ENCODE measurements around the gene CIB4.

The CIB4 gene

DNA sequence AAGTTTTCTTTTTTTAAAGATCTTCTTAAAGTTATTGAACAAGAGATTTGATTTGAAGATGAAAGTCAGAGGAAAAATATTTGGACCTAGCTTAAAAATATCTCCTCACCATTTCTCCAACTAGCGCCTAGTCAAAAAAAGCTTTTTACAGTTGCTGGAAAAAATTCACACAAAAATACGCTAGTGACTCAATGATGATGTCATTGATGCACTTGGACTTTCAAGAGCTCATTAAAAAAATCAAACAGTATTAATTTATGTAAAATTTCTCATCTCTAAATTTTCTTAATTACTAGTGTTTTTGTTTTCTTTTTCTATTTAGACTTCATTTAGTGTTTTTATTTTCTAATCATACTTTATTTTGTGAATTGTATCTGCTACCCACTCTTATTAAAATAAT, 41.8 kb downstream of the CIB4 start:
- H3K4me3 ChIP-seq (ENCODE audit: low read depth, low read length) = no peak overlapping the region
- TF ChIP-seq, protein P1, sequence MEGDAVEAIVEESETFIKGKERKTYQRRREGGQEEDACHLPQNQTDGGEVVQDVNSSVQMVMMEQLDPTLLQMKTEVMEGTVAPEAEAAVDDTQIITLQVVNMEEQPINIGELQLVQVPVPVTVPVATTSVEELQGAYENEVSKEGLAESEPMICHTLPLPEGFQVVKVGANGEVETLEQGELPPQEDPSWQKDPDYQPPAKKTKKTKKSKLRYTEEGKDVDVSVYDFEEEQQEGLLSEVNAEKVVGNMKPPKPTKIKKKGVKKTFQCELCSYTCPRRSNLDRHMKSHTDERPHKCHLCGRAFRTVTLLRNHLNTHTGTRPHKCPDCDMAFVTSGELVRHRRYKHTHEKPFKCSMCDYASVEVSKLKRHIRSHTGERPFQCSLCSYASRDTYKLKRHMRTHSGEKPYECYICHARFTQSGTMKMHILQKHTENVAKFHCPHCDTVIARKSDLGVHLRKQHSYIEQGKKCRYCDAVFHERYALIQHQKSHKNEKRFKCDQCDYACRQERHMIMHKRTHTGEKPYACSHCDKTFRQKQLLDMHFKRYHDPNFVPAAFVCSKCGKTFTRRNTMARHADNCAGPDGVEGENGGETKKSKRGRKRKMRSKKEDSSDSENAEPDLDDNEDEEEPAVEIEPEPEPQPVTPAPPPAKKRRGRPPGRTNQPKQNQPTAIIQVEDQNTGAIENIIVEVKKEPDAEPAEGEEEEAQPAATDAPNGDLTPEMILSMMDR (IDR thresholded peaks at IDR 0.05; ENCODE audit: control insufficient read depth, extremely low read depth, insufficient read depth) = no peak
- DNase-seq (ENCODE audit: low read depth) = no peak

DNA sequence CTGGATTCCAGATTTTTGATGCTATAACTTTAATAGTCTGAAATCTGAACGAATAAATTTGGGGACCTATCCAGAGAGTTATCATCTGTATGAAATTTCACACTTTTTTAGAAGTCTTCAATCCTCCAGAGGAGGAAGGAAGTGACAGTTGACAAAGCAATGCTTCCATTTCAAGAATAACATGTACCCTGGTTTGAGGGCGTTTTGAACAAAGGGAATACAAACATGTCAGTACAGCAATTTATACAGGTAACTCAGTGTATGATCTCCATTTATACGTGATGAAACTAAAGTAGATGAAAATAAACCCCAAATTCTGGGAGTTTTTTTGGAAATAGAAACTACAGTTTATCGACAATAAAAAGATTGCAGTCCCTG, 42.2 kb downstream of the CIB4 start:
- TF ChIP-seq, protein P1 (IDR thresholded peaks at IDR 0.05; ENCODE audit: control insufficient read depth, extremely low read depth, insufficient read depth) = no peak
- H3K4me3 ChIP-seq (ENCODE audit: low read depth, low read length) = no peak overlapping the region
- DNase-seq (ENCODE audit: low read depth) = no peak

DNA sequence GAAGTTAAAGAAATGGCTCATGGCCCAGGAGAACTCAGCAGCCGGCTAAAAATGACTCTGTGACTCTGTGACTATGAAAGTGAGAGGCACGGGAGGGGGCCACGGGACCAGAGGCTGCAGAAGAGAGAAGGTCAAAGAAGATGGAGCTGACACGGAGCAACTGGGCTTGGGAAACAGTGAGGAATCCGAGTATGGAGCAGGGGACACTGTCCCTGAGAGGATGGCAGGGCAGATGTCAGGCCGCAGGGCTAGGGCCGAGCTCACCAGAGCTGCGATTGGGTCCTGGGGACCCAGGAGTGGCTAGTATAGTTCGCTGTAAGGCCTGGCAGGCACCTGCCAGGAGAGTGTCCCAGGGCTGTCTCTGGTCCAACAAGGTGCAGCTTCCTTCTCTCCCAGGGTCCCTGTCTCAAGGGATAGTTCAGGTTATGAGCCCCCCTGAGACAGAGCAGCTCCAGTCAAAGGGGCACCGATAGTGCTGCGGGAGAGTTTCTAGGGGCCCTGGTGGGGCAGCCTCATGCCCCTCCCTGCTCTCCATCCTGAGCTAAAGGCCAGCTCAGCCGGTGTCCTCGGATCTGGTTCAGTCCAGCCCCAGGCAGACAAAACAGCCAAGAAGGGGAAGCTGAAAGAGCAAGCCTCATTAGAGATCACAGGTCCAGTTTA, 42.7 kb downstream of the CIB4 start:
- no peak overlapping the region for H3K4me3 ChIP-seq (ENCODE audit: low read depth, low read length)
- TF ChIP-seq, protein P1 (IDR thresholded peaks at IDR 0.05; ENCODE audit: control insufficient read depth, extremely low read depth, insufficient read depth) = no peak
- no peak for DNase-seq (ENCODE audit: low read depth)

DNA sequence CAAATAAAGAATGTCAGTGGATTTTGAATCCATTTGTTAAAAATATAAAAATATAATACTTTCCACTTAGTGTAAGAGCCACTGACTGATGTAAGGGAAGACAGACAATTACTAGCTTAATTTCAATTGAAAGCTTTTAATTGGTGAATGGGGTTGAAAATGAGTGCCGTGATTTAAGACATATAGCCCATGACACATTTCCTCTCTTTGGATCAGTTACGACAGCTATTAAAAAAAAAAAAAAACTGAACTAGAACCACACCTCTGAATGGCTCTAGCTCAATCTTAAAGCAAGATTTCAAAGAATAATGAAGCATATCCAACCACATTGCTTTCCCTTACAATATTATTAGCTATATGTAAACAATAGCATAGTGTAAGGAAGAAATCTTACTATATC, 44.0 kb downstream of the CIB4 start:
- no peak overlapping the region for H3K4me3 ChIP-seq (ENCODE audit: low read depth, low read length)
- TF ChIP-seq, protein P1 (IDR thresholded peaks at IDR 0.05; ENCODE audit: control insufficient read depth, extremely low read depth, insufficient read depth) = no peak
- no peak for DNase-seq (ENCODE audit: low read depth)

DNA sequence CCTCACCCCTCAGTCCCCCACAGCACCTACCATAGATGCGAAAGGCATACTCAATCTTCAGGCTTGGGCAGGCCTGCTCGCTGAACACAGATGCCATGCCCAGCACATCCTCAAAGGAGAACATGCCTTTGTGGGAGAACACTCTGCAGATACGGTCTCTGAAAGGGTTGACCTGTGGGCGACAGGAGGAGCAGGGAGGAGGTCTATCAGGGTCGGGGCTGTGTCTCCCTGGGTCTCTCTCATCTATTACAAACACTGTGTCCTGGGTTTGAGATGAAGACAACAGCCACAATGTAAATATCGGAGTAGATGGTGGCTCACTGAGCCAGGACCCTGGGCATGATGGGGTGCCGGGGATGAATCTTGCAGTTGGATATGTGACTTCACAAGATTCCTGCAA, 46.0 kb downstream of the CIB4 start:
- TF ChIP-seq, protein P1 (IDR thresholded peaks at IDR 0.05; ENCODE audit: control insufficient read depth, extremely low read depth, insufficient read depth) = no peak
- DNase-seq (ENCODE audit: low read depth) = no peak
- no peak overlapping the region for H3K4me3 ChIP-seq (ENCODE audit: low read depth, low read length)

DNA sequence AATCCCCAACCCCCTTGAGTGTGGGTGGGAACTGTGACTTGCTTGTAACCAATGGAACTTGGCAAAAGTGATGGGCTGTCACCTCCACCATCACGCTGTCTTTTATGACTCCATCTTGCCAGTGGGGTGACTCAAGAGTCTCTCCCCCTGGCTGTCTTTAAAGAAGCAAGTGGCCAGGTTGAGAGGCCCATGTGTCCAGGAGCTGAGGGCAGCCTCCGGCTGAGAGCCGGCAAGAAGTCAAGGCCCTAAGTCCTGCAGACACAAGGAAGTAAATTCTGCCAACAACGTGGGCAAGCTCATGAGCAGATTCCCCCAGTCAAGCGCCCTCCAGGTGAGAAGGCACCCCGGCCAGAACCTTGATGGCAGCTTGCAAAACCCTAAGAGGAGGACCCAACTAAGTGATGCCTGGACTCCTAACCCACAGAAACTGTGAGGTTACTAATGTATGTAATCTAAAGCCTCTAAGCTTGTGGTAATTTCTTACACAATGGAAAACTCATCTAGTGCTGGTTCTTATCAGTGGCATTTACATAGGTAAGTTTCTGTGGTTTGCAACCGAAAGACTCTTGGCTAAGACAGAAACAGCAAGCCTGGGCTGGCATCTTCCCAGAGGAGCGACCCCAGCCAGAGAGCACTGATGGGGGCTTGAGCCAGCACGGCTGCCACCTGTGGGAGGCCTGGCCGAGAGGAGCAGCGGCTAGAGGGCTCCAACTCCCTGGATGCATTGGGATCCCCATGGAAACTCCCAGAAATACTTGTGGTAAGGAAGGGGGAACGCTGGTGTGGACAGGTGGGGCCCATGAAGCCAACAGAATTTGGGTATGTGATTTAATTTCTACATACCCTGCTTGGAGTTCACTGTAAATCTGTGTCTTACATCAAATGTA, 49.3 kb downstream of the CIB4 start:
- TF ChIP-seq, protein P1 (IDR thresholded peaks at IDR 0.05; ENCODE audit: control insufficient read depth, extremely low read depth, insufficient read depth) = no peak
- no peak overlapping the region for H3K4me3 ChIP-seq (ENCODE audit: low read depth, low read length)
- no peak for DNase-seq (ENCODE audit: low read depth)

Measured in LNCaP clone FGC (cell line).